Esophagus muscularis mucosa (tissue), 4 donors: ENCODE data around the gene AQP1. TPM values are rescaled to one million over a fixed set of nuclear protein-coding genes. Genes with fewer than 3 reads are reported as not detected.

Source experiments
- DNase-seq: peaks from one replicate; pipeline ENCODE4 v3.0.0-alpha.2; 2017; ENCODE audit errors: extremely low spot score
- H3K27ac ChIP-seq, 4 donors: fragments of 200-600 bp; sonication (generic); replicated peaks in 1 of 4; 1 replicate in 3 of 4; 2 replicates in 1 of 4; pipeline ENCODE4 v1.5.1; 2016 to 2019; ENCODE audit warnings: mild to moderate bottlenecking in 1 of 4
- H3K27me3 ChIP-seq, 4 donors: fragments of 200-600 bp; sonication (generic); one replicate each; pipeline versions ENCODE4 v1.5.1 to v1.6.0; 2016 to 2019
- H3K36me3 ChIP-seq, 4 donors: fragments of 200-600 bp; sonication (generic); one replicate each; pipeline ENCODE4 v1.5.1; 2016 to 2019
- H3K4me1 ChIP-seq, 4 donors: fragments of 200-600 bp; sonication (generic); one replicate each; pipeline ENCODE4 v1.5.1; 2016 to 2019
- H3K4me3 ChIP-seq, 4 donors: fragments of 200-600 bp; sonication (generic); 1 replicate in 2 of 4; 2 replicates in 2 of 4; pipeline ENCODE4 v1.5.1; 2016 to 2019; ENCODE audit warnings: mild to moderate bottlenecking in 4 of 4, moderate library complexity in 1 of 4
- H3K9me3 ChIP-seq, 4 donors: fragments of 200-600 bp; sonication (generic); 1 replicate in 3 of 4; 2 replicates in 1 of 4; pipeline ENCODE4 v1.5.1; 2016 to 2019
- CTCF ChIP-seq, 3 experiments: fragments of 200-600 bp in 2 of 3; fragments of 450-650 bp in 1 of 3; sonication (generic) in 2 of 3; IDR thresholded peaks; one replicate each; pipeline ENCODE4 v1.5.1; 2017 to 2019; ENCODE audit warnings: antibody characterized with exemption in 3 of 3, mild to moderate bottlenecking in 2 of 3, moderate library complexity in 1 of 3
- EP300 ChIP-seq: sonication (generic); formaldehyde crosslinking; IDR thresholded peaks from one replicate; pipeline ENCODE4 v1.6.1; 2017; ENCODE audit warnings: antibody characterized with exemption
- POLR2A ChIP-seq: fragments of 450-650 bp; IDR thresholded peaks from one replicate; pipeline ENCODE4 v1.6.1; 2017; ENCODE audit warnings: antibody characterized with exemption, moderate library complexity, mild to moderate bottlenecking, low read depth
- POLR2AphosphoS5 ChIP-seq, 2 donors: sonication (generic); formaldehyde crosslinking; IDR thresholded peaks; one replicate each; pipeline ENCODE4 v1.6.1; 2017; ENCODE audit warnings: antibody characterized with exemption in 2 of 2
- WGBS: methylation state at CpG from one replicate; pipeline ENCODE4 v1.1.5; 2018; 5-methylcytosine and 5-hydroxymethylcytosine counted together
- intact Hi-C: fragments of 100-400 bp; cut with DNase I; formaldehyde crosslinking; loops from one replicate; pipeline ENCODE4 v1.15.1; 2023
- total RNA-seq, 4 donors: library from RNA; depleted of rRNA; stranded (reverse); fragments of >200 nt; gene quantifications; one replicate each; pipeline versions ENCODE4 v1.1.0 to v1.2.1, GENCODE V29; 2016

The AQP1 gene
- total RNA-seq, 4 donors from 2014 or later: 362 to 578 (median 513) TPM

DNA sequence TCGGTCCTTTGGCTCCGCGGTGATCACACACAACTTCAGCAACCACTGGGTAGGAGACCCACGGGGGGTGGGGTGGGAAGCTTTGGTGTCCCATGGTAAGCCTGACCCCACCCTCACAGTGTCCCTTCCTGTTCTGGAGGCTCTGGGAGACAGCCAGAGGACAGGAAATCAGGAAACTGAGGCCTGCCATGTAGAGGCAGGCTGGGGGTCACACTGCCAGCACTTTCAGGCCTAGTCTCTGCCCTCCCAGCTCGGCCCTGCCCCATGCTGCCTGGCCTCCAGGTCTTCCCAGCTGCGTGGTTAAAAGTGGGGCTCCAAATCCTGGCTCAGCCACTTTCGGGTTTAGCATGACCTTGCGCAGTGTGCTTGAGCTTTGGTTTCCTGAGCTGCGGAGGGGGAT lies 10.9 kb downstream of the AQP1 start:
- H3K9me3 ChIP-seq: peaks cover 0 to 9% (median 4%) of the 10 kb centered on the region in 4 donors
- H3K4me3 ChIP-seq: no peak overlapping the region
- no peaks in the 10 kb centered on the region for H3K27me3 ChIP-seq
- TF ChIP-seq CTCF (IDR thresholded peaks at IDR 0.05) (no peak), EP300 (no peak), POLR2AphosphoS5 (IDR thresholded peaks at IDR 0.05) (no peak), POLR2A (no peak)
- H3K36me3 ChIP-seq: peaks cover 37 to 61% (median 53%) of the 10 kb centered on the region in 4 donors
- 96% methylated on average over 9 of the region's 9 CpGs for WGBS
- peak overlapping the region; percentile 84 to 90 (median 88) for H3K27ac ChIP-seq
- DNase-seq: no peak
- intact Hi-C loops: no loop called here
- H3K4me1 ChIP-seq: peaks cover 47 to 51% (median 50%) of the 10 kb centered on the region in 4 donors

DNA sequence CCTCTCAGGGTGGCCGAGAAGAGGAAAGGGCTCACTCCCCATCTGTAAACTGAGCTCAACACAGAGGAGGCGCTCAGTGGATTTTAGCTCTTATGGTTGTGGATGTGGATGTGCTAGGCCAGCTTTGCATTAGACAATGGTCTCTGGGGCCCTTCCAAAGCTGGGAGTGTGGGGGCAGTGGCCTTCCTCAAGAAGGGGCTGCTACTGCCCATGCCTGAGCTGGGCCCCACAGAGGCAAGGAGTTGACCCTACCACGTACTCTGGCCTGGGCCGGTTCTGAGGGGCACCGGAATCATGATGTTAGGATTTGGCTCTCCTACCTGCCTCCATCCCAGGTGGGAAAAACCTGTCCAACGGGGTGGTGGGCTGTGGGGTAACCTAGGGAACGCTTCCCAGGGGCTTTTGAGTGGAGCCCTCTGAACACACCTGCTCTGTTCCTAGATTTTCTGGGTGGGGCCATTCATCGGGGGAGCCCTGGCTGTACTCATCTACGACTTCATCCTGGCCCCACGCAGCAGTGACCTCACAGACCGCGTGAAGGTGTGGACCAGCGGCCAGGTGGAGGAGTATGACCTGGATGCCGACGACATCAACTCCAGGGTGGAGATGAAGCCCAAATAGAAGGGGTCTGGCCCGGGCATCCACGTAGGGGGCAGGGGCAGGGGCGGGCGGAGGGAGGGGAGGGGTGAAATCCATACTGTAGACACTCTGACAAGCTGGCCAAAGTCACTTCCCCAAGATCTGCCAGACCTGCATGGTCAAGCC lies 11.5 kb downstream of the AQP1 start:
- no peak overlapping the region for H3K4me3 ChIP-seq
- H3K27me3 ChIP-seq: no peaks in the 10 kb centered on the region
- DNase-seq: peak; percentile 83
- no peak for TF ChIP-seq POLR2A
- TF ChIP-seq POLR2AphosphoS5 (IDR thresholded peaks at IDR 0.05): no peak
- no peak for TF ChIP-seq CTCF (IDR thresholded peaks at IDR 0.05)
- TF ChIP-seq EP300: no peak
- peaks cover 0 to 9% (median 4%) of the 10 kb centered on the region in 4 donors for H3K9me3 ChIP-seq
- peaks cover 37 to 63% (median 53%) of the 10 kb centered on the region in 4 donors for H3K36me3 ChIP-seq
- peak overlapping the region; percentile 84 to 90 (median 88) for H3K27ac ChIP-seq
- 92% methylated on average over 19 of the region's 19 CpGs for WGBS
- intact Hi-C loops: no loop called here
- H3K4me1 ChIP-seq: peaks cover 41 to 45% (median 44%) of the 10 kb centered on the region in 4 donors

DNA sequence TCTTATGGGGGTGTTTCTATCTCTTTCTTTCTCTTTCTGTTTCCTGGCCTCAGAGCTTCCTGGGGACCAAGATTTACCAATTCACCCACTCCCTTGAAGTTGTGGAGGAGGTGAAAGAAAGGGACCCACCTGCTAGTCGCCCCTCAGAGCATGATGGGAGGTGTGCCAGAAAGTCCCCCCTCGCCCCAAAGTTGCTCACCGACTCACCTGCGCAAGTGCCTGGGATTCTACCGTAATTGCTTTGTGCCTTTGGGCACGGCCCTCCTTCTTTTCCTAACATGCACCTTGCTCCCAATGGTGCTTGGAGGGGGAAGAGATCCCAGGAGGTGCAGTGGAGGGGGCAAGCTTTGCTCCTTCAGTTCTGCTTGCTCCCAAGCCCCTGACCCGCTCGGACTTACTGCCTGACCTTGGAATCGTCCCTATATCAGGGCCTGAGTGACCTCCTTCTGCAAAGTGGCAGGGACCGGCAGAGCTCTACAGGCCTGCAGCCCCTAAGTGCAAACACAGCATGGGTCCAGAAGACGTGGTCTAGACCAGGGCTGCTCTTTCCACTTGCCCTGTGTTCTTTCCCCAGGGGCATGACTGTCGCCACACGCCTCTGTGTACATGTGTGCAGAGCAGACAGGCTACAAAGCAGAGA lies 12.2 kb downstream of the AQP1 start:
- DNase-seq: peak; percentile 87
- Histone ChIP-seq H3K36me3 (peaks cover 37 to 63% (median 53%) of the 10 kb centered on the region in 4 donors), H3K27ac (peak overlapping the region in 2 of 4 donors; percentile 89 to 90), H3K4me3 (no peak overlapping the region), H3K4me1 (peaks cover 34 to 38% (median 37%) of the 10 kb centered on the region in 4 donors), H3K27me3 (no peaks in the 10 kb centered on the region), H3K9me3 (peaks cover 0 to 9% (median 4%) of the 10 kb centered on the region in 4 donors)
- intact Hi-C loops: no loop called here
- TF ChIP-seq POLR2AphosphoS5 (IDR thresholded peaks at IDR 0.05) (no peak), EP300 (no peak), POLR2A (no peak), CTCF (IDR thresholded peaks at IDR 0.05) (no peak)
- WGBS: 88% methylated on average over 12 of the region's 13 CpGs

GRCh38 chr7:30924624-30925023 lies 13.0 kb downstream of the AQP1 start:
- intact Hi-C loops: loop anchor here (5.0 kb wide), 1 partner anchor 117 kb away; no protein-coding TSS in a partner anchor
- Histone ChIP-seq H3K27ac (no peak overlapping the region), H3K36me3 (peaks cover 37 to 63% (median 53%) of the 10 kb centered on the region in 4 donors), H3K4me1 (peaks cover 27 to 32% (median 30%) of the 10 kb centered on the region in 4 donors), H3K4me3 (no peak overlapping the region), H3K9me3 (peaks cover 0 to 9% (median 4%) of the 10 kb centered on the region in 4 donors), H3K27me3 (no peaks in the 10 kb centered on the region)
- peak; percentile 60 for DNase-seq
- TF ChIP-seq POLR2AphosphoS5 (IDR thresholded peaks at IDR 0.05) (no peak), CTCF (IDR thresholded peaks at IDR 0.05) (no peak), POLR2A (no peak), EP300 (no peak)
